Neural cell (in vitro differentiated cells): Measurements from ENCODE around the gene SPSB3. TPM values are rescaled to one million over a fixed set of nuclear protein-coding genes. Genes with fewer than 3 reads are reported as not detected.

Source experiments
- H2AFZ ChIP-seq: fragments of 200-600, 300-800 bp; sonication (generic), shearing (Covaris generic); 2 replicates; pipeline ENCODE4 v1.6.0; 2014; ENCODE audit warnings: low read depth, mild to moderate bottlenecking, antibody characterized with exemption, low read length, moderate library complexity
- H3F3A ChIP-seq: fragments of 200-600 bp; shearing (Covaris generic); 2 replicates; pipeline ENCODE4 v1.6.1; 2016; ENCODE audit warnings: mild to moderate bottlenecking, moderate library complexity, mixed read lengths, antibody characterized with exemption, low read length; ENCODE audit not compliant: insufficient read depth, poor library complexity, severe bottlenecking
- H3K27ac ChIP-seq: fragments of 200-600, 300-800 bp; sonication (generic), shearing (Covaris generic); 2 replicates; pipeline ENCODE4 v1.5.1; 2014; ENCODE audit warnings: mild to moderate bottlenecking, low read length, moderate library complexity
- H3K27me3 ChIP-seq: fragments of 300-800, 200-600 bp; sonication (generic), shearing (Covaris generic); 2 replicates; pipeline ENCODE4 v1.6.0; 2014; ENCODE audit warnings: mild to moderate bottlenecking, low read depth, low read length, moderate library complexity; ENCODE audit not compliant: insufficient read depth
- H3K36me3 ChIP-seq: fragments of 300-800, 200-600 bp; sonication (generic), shearing (Covaris generic); 2 replicates; pipeline ENCODE4 v1.5.1; 2014; ENCODE audit warnings: mild to moderate bottlenecking, antibody characterized with exemption, low read length, moderate library complexity; ENCODE audit not compliant: insufficient read depth
- H3K4me2 ChIP-seq: fragments of 300-800, 200-600 bp; sonication (generic), shearing (Covaris generic); 2 replicates; pipeline ENCODE4 v1.6.0; 2014; ENCODE audit warnings: mild to moderate bottlenecking, low read length
- H3K4me3 ChIP-seq: fragments of 300-800, 200-600 bp; sonication (generic), shearing (Covaris generic); 2 replicates; pipeline ENCODE4 v1.5.1; 2014; ENCODE audit warnings: mild to moderate bottlenecking, low read length, moderate library complexity
- H3K79me2 ChIP-seq: fragments of 200-600 bp; shearing (Covaris generic); replicated peaks from 2 replicates; pipeline ENCODE4 v1.6.0; 2014; ENCODE audit warnings: mild to moderate bottlenecking, low read length, moderate library complexity; ENCODE audit not compliant: insufficient read depth
- H3K9ac ChIP-seq: fragments of 300-800, 200-600 bp; sonication (generic), shearing (Covaris generic); 2 replicates; pipeline ENCODE4 v1.6.1; 2016; ENCODE audit warnings: mild to moderate bottlenecking, low read length, mixed read lengths
- H3K9me2 ChIP-seq: fragments of 200-600 bp; shearing (Covaris generic); 2 replicates; pipeline ENCODE4 v1.6.1; 2016; ENCODE audit warnings: mild to moderate bottlenecking, low read length, mixed read lengths; ENCODE audit not compliant: insufficient read depth
- H3K9me3 ChIP-seq: fragments of 200-600, 300-800 bp; sonication (generic), shearing (Covaris generic); 2 replicates; pipeline ENCODE4 v1.6.1; 2016; ENCODE audit warnings: mild to moderate bottlenecking, mixed run types, low read length, moderate library complexity, mixed read lengths
- H4K20me1 ChIP-seq: fragments of 200-600 bp; shearing (Covaris generic); 2 replicates; pipeline ENCODE4 v1.6.1; 2016; ENCODE audit warnings: mild to moderate bottlenecking, mixed run types; ENCODE audit not compliant: insufficient read depth
- CTCF ChIP-seq: fragments of 450-650 bp; IDR thresholded peaks from 2 replicates; pipeline ENCODE4 v1.5.1; 2014; ENCODE audit warnings: antibody characterized with exemption, mild to moderate bottlenecking, moderate library complexity; ENCODE audit not compliant: poor library complexity, severe bottlenecking
- EP300 ChIP-seq: fragments of 450-650 bp; conservative IDR thresholded peaks from 2 replicates; pipeline ENCODE4 v1.6.1; 2014; ENCODE audit warnings: antibody characterized with exemption, mild to moderate bottlenecking, moderate library complexity; ENCODE audit not compliant: poor library complexity, severe bottlenecking
- EZH2 ChIP-seq: fragments of 200-600, 300-800 bp; shearing (Covaris generic), sonication (generic); IDR thresholded peaks from 2 replicates; pipeline ENCODE4 v1.6.1; 2014; ENCODE audit warnings: antibody characterized with exemption, low read length, borderline replicate concordance, mild to moderate bottlenecking; ENCODE audit not compliant: insufficient read depth, poor library complexity, severe bottlenecking
- MXI1 ChIP-seq: fragments of 450-650 bp; conservative IDR thresholded peaks from 2 replicates; pipeline ENCODE4 v1.6.1; 2014; ENCODE audit warnings: antibody characterized with exemption, mild to moderate bottlenecking; ENCODE audit not compliant: poor library complexity, severe bottlenecking
- POLR2AphosphoS5 ChIP-seq: IDR thresholded peaks from 2 replicates; pipeline ENCODE4 v1.6.1; 2012
- RAD21 ChIP-seq: fragments of 450-650 bp; conservative IDR thresholded peaks from 2 replicates; pipeline ENCODE4 v1.6.1; 2014; ENCODE audit warnings: antibody characterized with exemption, mild to moderate bottlenecking, moderate library complexity
- REST ChIP-seq: IDR thresholded peaks from 2 replicates; pipeline ENCODE4 v1.6.1; 2012; ENCODE audit warnings: borderline replicate concordance
- SMC3 ChIP-seq: fragments of 450-650 bp; conservative IDR thresholded peaks from 2 replicates; pipeline ENCODE4 v1.6.1; 2014; ENCODE audit warnings: antibody characterized with exemption, mild to moderate bottlenecking, moderate library complexity; ENCODE audit not compliant: poor library complexity
- TAF1 ChIP-seq: IDR thresholded peaks from 2 replicates; pipeline ENCODE4 v1.6.1; 2012; ENCODE audit warnings: low read depth
- polyA plus RNA-seq: library from polyadenylated mRNA; depleted of rRNA; stranded (reverse); fragments of >200 nt; gene quantifications from 2 replicates; pipeline ENCODE4 v1.2.3, GENCODE V29; 2014

SPSB3 gene
- polyA plus RNA-seq, 1 donor from 2014 or later: 315 TPM

GRCh38 chr16:1769402-1770300 lies 12.7 kb downstream of the SPSB3 start:
- no peaks in the 10 kb centered on the region for H4K20me1 ChIP-seq
- H3K9me2 ChIP-seq: no peaks in the 10 kb centered on the region
- H3K4me3 ChIP-seq: no peak overlapping the region
- no peak overlapping the region for H2AFZ ChIP-seq
- H3K79me2 ChIP-seq: peaks cover 8% of the 10 kb centered on the region
- no peaks in the 10 kb centered on the region for H3K27me3 ChIP-seq
- no peaks in the 10 kb centered on the region for H3F3A ChIP-seq
- no peak overlapping the region for H3K9ac ChIP-seq
- no peak overlapping the region for H3K4me2 ChIP-seq
- H3K9me3 ChIP-seq: no peaks in the 10 kb centered on the region
- no peak overlapping the region for H3K27ac ChIP-seq
- H3K36me3 ChIP-seq: no peaks in the 10 kb centered on the region
- TF ChIP-seq SMC3 (no peak), POLR2AphosphoS5 (peak; percentile 6)

- peaks cover under 1% of the 10 kb centered on the region for H3K79me2 ChIP-seq
- no peak overlapping the region for H2AFZ ChIP-seq
- TF ChIP-seq POLR2AphosphoS5 (no peak), TAF1 (no peak), EZH2 (no peak), SMC3 (no peak), MXI1 (no peak), CTCF (no peak), RAD21 (no peak), REST (no peak), EP300 (no peak)
- H3K36me3 ChIP-seq: no peaks in the 10 kb centered on the region
- H3K9me2 ChIP-seq: no peaks in the 10 kb centered on the region
- no peaks in the 10 kb centered on the region for H3F3A ChIP-seq
- H3K4me3 ChIP-seq: no peak overlapping the region
- H3K9ac ChIP-seq: no peak overlapping the region
- no peak overlapping the region for H3K4me2 ChIP-seq
- H3K9me3 ChIP-seq: no peaks in the 10 kb centered on the region
- H3K27ac ChIP-seq: no peak overlapping the region
- H4K20me1 ChIP-seq: no peaks in the 10 kb centered on the region
- H3K27me3 ChIP-seq: no peaks in the 10 kb centered on the region
Observed at GRCh38 chr16:1768767-1769401, 13.5 kb downstream of the SPSB3 start.
